Upper lobe of right lung (tissue), 1 donor: ENCODE data around the gene NRTN. TPM values are rescaled to one million over a fixed set of nuclear protein-coding genes. Genes with fewer than 3 reads are reported as not detected.

Experiments used
- ATAC-seq: fragments of 200-7000 bp; cut with Tn5 transposase; one replicate; pipeline ENCODE4 v1.9.1; 2020; ENCODE audit warnings: mild to moderate bottlenecking, moderate library complexity
- DNase-seq: peaks from one replicate; pipeline ENCODE4 v3.0.0-alpha.2; 2020
- H3K27ac ChIP-seq: fragments of 200-600 bp; one replicate; pipeline ENCODE4 v1.8.0; 2022
- H3K27me3 ChIP-seq: fragments of 200-600 bp; one replicate; pipeline ENCODE4 v1.8.0; 2022; ENCODE audit warnings: mild to moderate bottlenecking
- H3K36me3 ChIP-seq: fragments of 200-600 bp; one replicate; pipeline ENCODE4 v1.8.0; 2022
- H3K4me1 ChIP-seq: fragments of 200-600 bp; one replicate; pipeline ENCODE4 v1.8.0; 2022
- H3K4me3 ChIP-seq: fragments of 200-600 bp; one replicate; pipeline ENCODE4 v1.8.0; 2022; ENCODE audit warnings: mild to moderate bottlenecking
- H3K9me3 ChIP-seq: fragments of 200-600 bp; one replicate; pipeline ENCODE4 v1.8.0; 2022
- CTCF ChIP-seq: fragments of 200-600 bp; IDR thresholded peaks from one replicate; pipeline ENCODE4 v1.8.0; 2022; ENCODE audit warnings: antibody characterized with exemption
- intact Hi-C: fragments of 100-400 bp; cut with DNase I; formaldehyde crosslinking; loops from one replicate; pipeline ENCODE4 v1.11.0; 2022
- total RNA-seq: library from RNA; stranded (reverse); fragmentation: NEBNext Ultra II Directional; extraction: Animal tissue kit (Norgen Biotek cat#: 25700); gene quantifications from one replicate; pipeline ENCODE4 v1.2.1, GENCODE V29; 2021
- donor health status: DM: no; HTN: yes; CAD: no; lungs with severe emphysema.

Gene NRTN
- total RNA-seq, 1 donor from 2014 or later, result 2.1 TPM

- Histone ChIP-seq H3K4me1 (peaks cover 8% of the 10 kb centered on the region), H3K36me3 (no peaks in the 10 kb centered on the region), H3K27ac (no peak overlapping the region), H3K4me3 (no peak overlapping the region), H3K9me3 (no peaks in the 10 kb centered on the region), H3K27me3 (peaks cover 18% of the 10 kb centered on the region)
- DNase-seq (no peak), ATAC-seq (no peak)
- TF ChIP-seq CTCF, result no peak
- intact Hi-C loops, result no loop called here
Measured at GRCh38 chr19:5829567-5830310, 24.9 kb downstream of the NRTN start.

GRCh38 chr19:5831159-5831558, 26.3 kb downstream of the NRTN start:
- DNase-seq, result no peak
- intact Hi-C loops, result no loop called here
- no peak for ATAC-seq

GRCh38 chr19:5832061-5832460, 27.2 kb downstream of the NRTN start:
- DNase-seq, result no peak
- Histone ChIP-seq H3K9me3 (no peaks in the 10 kb centered on the region), H3K4me3 (no peak overlapping the region), H3K27ac (no peak overlapping the region), H3K36me3 (no peaks in the 10 kb centered on the region), H3K4me1 (peaks cover 8% of the 10 kb centered on the region), H3K27me3 (peaks cover 18% of the 10 kb centered on the region)
- no peak for TF ChIP-seq CTCF
- ATAC-seq, result no peak
- intact Hi-C loops, result no loop called here

More at GRCh38 chr19:5831159-5831558, 26.3 kb downstream of the NRTN start:
- Histone ChIP-seq H3K4me3 (no peak overlapping the region), H3K27ac (no peak overlapping the region), H3K9me3 (no peaks in the 10 kb centered on the region), H3K27me3 (peaks cover 18% of the 10 kb centered on the region), H3K36me3 (no peaks in the 10 kb centered on the region), H3K4me1 (peaks cover 8% of the 10 kb centered on the region)
- no peak for TF ChIP-seq CTCF

GRCh38 chr19:5832527-5833216, 27.8 kb downstream of the NRTN start:
- peaks cover 8% of the 10 kb centered on the region for H3K4me1 ChIP-seq
- H3K9me3 ChIP-seq, result no peaks in the 10 kb centered on the region
- H3K27me3 ChIP-seq, result peaks cover 25% of the 10 kb centered on the region
- no peak for TF ChIP-seq CTCF
- no peak for ATAC-seq
- intact Hi-C loops, result no loop called here
- no peaks in the 10 kb centered on the region for H3K36me3 ChIP-seq
- H3K4me3 ChIP-seq, result no peak overlapping the region
- H3K27ac ChIP-seq, result no peak overlapping the region
- no peak for DNase-seq

- H3K9me3 ChIP-seq, result no peaks in the 10 kb centered on the region
- no peak overlapping the region for H3K4me3 ChIP-seq
- H3K4me1 ChIP-seq, result no peaks in the 10 kb centered on the region
- H3K27me3 ChIP-seq, result peaks cover 7% of the 10 kb centered on the region
- intact Hi-C loops, result no loop called here
- no peak for TF ChIP-seq CTCF
- H3K27ac ChIP-seq, result no peak overlapping the region
- DNase-seq (no peak), ATAC-seq (no peak)
- H3K36me3 ChIP-seq, result no peaks in the 10 kb centered on the region
Measured at GRCh38 chr19:5837761-5838352, 33.0 kb downstream of the NRTN start.
